ENCODE results near the gene ZBTB46.
"Not testable (repeated sequence)": the region's sequence is repeated elsewhere in the genome, so short reads cannot be mapped to it uniquely, and the experiment has no call there.

The ZBTB46 gene

GRCh38 chr20:63811491-63811875 lies 19.6 kb downstream of the ZBTB46 start:
- DNase-seq: no peak

GRCh38 chr20:63810730-63811490 lies 20.2 kb downstream of the ZBTB46 start:
- DNase-seq: no peak

- no peak for DNase-seq
Measured at GRCh38 chr20:63809856-63810255, 21.2 kb downstream of the ZBTB46 start.

GRCh38 chr20:63808964-63809674 lies 21.9 kb downstream of the ZBTB46 start:
- no peak for DNase-seq

GRCh38 chr20:63808145-63808724 lies 22.8 kb downstream of the ZBTB46 start:
- no peak for DNase-seq

GRCh38 chr20:63807654-63808053 lies 23.4 kb downstream of the ZBTB46 start:
- DNase-seq: no peak

- DNase-seq: no peak
Measured at GRCh38 chr20:63804308-63804636, 26.8 kb downstream of the ZBTB46 start.

GRCh38 chr20:63802469-63803240 lies 28.4 kb downstream of the ZBTB46 start:
- DNase-seq: no peak

- DNase-seq: not testable (repeated sequence)
Measured at GRCh38 chr20:63801174-63801573, 29.9 kb downstream of the ZBTB46 start.

GRCh38 chr20:63800411-63800810 lies 30.7 kb downstream of the ZBTB46 start:
- not testable (repeated sequence) for DNase-seq

GRCh38 chr20:63799127-63799526 lies 31.9 kb downstream of the ZBTB46 start:
- DNase-seq: not testable (repeated sequence)

GRCh38 chr20:63797175-63797574 lies 33.9 kb downstream of the ZBTB46 start:
- DNase-seq: not testable (repeated sequence)

- DNase-seq: no peak
Measured at GRCh38 chr20:63795178-63795830, 35.8 kb downstream of the ZBTB46 start.

GRCh38 chr20:63794614-63795013 lies 36.5 kb downstream of the ZBTB46 start:
- no peak for DNase-seq

GRCh38 chr20:63792866-63793265 lies 38.2 kb downstream of the ZBTB46 start:
- DNase-seq: no peak

GRCh38 chr20:63791497-63792156 lies 39.4 kb downstream of the ZBTB46 start:
- DNase-seq: no peak

- no peak for DNase-seq
Measured at GRCh38 chr20:63790572-63791168, 40.4 kb downstream of the ZBTB46 start.

GRCh38 chr20:63789836-63790571 lies 41.1 kb downstream of the ZBTB46 start:
- DNase-seq: no peak

GRCh38 chr20:63787749-63788148 lies 43.3 kb downstream of the ZBTB46 start:
- no peak for DNase-seq

- no peak for DNase-seq
Measured at GRCh38 chr20:63787302-63787701, 43.8 kb downstream of the ZBTB46 start.

- DNase-seq: no peak
Measured at GRCh38 chr20:63785691-63786131, 45.4 kb downstream of the ZBTB46 start.

All from activated CD4-positive, alpha-beta T cell treated with anti-CD3 and anti-CD28 coated beads for 4 hours (primary cell).